IPS-NIHi11 (cell line): ENCODE measurements around the gene ATP6V1G2.
"Not testable (repeated sequence)": the region's sequence is repeated elsewhere in the genome, so short reads cannot be mapped to it uniquely, and the experiment has no call there.

Experiments used
- DNase-seq: peaks from one replicate; pipeline ENCODE4 v3.0.0; 2012; ENCODE audit warnings: mixed read lengths, low spot score

The ATP6V1G2 gene

GRCh38 chr6:31528821-31529328, 17.5 kb downstream of the ATP6V1G2 start, which contains the start of gene MCCD1:
Gene MCCD1 (plus strand): TSS chr6:31528962. CDS start chr6:31529015, 53 bp downstream.
- no peak for DNase-seq

- no peak for DNase-seq
These were observed 18.1 kb downstream of the ATP6V1G2 start for GRCh38 chr6:31528307-31528777.

DNA sequence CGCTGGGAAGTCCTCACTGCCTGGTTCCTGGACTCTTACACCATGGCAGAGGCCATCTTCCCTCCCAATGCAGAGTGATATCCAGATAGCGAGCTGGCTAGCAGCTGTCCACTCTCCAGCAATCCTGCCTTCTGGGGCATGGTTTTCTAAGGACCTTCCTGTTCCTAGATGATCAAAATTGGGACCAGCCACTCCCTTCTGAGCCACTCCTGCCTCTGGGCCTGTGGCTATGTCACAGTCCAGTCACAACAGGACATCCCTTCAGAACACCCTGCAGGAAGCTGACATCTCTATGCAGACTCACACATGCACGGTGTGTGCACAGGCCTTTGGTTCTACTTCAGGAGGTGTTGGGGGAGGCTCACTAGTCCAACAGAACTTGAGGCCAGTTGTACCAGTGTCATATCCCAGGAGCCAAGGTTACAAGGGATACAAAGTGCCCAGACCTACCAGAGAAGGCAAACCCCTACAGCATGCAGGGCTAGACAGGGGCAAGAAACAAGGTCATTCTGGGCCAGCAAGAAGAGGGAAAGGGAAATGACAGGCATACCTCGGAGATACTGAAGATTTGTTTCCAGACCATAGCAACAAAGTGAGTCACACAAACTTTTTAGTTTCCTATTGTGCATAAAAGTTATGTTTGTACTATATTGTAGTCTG, 20.3 kb downstream of the ATP6V1G2 start:
- no peak for DNase-seq

GRCh38 chr6:31525553-31525931, 20.9 kb downstream of the ATP6V1G2 start:
- DNase-seq, result no peak

- no peak for DNase-seq
These were observed 24.6 kb downstream of the ATP6V1G2 start for GRCh38 chr6:31521835-31522234.

DNA sequence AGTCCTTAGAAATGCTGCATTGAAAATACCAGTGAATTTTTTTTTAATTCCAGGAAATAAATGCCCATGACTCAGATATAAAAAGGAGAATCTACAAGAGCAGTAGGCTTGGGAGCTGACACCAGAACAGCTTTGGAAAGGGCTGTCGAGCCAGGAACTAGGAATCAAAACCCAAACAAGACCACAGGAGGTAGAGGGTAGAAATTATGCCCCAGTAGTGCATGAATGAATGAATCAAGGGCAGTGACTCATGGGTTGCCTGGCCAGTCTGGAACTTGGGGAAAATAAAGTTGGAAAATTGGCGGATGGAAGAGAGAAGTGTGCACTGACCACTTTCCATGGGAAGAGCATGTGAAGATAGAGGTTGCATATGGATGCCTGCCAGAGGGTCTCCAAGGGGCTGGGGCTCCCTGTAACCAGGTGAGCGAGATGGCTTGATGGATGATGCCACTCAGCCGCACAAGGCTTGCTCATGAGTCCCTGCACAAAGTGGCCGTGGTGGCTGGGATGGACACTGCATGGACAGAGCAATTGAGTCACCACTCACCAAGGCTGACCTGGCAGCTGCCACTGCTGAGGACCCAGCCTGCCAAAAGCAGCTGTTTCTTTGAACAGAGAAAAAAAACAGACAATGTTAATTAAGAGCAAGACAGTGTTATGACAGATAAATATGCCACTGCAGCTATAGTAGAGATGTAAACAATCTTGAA, 32.8 kb downstream of the ATP6V1G2 start:
- no peak for DNase-seq

DNA sequence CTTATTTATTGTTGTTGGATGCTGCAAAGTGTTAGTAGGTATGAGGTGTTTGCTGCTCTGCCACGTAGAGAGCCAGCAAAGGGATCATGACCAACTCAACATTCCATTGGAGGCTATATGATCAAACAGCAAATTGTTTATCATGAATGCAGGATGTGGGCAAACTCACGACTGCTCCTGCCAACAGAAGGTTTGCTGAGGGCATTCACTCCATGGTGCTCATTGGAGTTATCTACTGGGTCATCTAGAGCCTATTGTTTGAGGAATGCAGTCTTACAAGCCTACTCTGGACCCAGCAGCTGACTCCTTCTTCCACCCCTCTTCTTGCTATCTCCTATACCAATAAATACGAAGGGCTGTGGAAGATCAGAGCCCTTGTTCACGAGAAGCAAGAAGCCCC, 36.4 kb downstream of the ATP6V1G2 start:
- DNase-seq, result no peak

GRCh38 chr6:31509036-31509435, 37.4 kb downstream of the ATP6V1G2 start:
- not testable (repeated sequence) for DNase-seq

- DNase-seq, result no peak
These were observed 43.8 kb downstream of the ATP6V1G2 start for GRCh38 chr6:31502586-31502985.

DNA sequence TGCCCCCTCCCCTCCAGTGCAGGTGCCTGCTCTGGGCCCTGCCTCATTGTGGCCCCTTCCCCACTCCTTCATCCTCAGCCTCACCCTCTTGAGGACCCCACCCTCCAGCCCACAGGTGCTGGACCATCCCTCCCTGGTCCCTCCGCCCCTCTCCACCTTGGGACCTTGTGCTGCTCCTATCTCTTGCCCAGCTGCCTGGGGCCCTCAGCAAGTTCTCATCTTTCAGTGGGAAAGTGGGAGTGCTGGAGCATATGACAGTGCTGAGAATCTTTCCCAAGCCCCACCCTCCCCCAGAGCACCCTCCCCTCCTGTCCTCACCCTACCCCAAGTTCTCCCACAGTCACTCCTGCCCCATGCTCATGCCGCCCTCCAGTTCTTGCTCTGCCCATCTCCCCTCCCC, 46.8 kb downstream of the ATP6V1G2 start:
- DNase-seq, result not testable (repeated sequence)

DNA sequence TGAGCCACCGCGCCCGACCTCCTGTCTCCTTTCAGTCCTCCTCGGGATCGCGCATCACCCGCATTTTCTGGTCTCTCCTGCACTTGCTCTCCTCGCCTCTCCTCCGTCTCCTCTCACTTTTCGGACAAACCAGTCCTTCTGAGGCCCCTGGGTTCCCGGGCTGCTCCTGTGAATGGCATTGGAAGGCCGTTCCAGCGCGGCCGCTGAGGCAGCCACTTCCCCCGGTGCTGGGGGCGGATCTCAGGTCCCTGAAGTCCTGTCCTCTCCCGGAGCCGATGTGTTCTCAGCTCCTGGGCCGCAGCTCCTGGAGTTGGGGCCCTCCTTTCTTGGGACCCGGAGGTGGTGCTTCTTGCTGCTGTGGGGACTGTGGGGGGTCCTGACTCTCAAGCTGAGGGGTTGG, 47.7 kb downstream of the ATP6V1G2 start:
- DNase-seq, result peak; percentile 30

DNA sequence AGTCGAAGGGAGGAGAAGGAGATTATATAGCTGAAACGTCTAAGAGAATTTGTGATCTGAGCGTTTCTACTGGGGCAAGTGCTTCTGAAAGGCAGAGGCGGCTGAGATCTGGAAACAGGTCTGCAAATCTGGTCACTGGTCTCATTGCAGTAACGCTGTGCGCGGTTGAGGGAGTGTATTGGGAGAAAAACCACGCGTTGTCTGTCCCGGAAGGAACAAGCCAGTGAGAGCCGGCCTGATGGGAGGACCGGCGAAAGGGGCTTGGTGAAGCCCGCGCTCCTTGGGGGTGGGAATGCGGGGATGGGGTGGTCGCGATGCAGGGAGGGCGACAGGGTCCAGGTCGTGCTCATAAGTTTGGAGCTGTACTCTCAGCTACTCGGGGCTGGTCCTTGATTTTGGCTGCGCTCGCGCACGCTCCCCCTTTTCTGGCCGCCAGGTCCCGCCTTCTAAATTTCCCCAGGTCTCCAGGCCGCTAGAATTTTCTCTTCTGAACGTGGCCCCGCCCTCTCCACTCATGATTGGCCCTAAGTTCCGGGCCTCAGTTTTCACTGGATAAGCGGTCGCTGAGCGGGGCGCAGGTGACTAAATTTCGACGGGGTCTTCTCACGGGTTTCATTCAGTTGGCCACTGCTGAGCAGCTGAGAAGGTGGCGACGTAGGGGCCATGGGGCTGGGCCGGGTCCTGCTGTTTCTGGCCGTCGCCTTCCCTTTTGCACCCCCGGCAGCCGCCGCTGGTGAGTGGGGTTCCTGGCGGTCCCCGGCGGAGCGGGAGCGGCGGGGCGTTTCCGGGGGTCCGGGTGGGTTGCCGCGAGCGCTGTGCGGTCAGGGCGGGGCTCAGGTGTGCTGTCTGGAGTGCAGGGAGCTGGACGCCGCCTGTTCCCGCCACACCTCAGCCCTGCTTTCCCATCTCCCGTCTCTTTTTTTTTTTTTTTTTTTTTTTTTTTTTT, 48.6 kb downstream of the ATP6V1G2 start, which contains the start of gene MICB:
Gene MICB, plus strand, starts transcription at position 615 of the 946 bp plus-strand sequence. Its CDS starts 49 bp downstream, at position 664.
- peak; percentile 82 for DNase-seq

DNA sequence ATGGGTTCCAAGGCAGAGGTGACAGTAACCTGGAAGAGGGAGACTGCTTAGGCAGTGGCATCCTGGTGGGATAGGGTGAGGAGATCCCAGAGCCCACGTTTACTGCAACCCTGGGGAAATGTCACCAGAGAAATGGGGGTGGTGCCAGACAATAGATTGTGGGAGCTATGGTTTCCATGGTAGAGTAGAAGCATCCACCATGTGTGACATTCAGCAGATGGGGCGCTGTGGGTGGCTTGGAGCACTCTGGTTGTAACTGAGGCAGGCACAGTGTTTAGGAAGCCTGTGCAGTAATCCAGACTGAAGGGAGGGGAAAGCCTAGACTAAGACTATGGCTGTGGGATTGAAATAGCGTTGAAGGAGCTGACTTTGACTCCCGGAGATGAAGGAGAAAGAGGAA, 49.6 kb downstream of the ATP6V1G2 start:
- not testable (repeated sequence) for DNase-seq

GRCh38 chr6:31495580-31495979, 50.8 kb downstream of the ATP6V1G2 start:
- DNase-seq, result no peak
